PC-9 (cell line): ENCODE data around the gene ARHGEF28.

Experiments
- EZH2 ChIP-seq: fragments of 200-600 bp; sonication (generic); IDR thresholded peaks from 2 replicates; pipeline ENCODE4 v1.8.0; 2017; ENCODE audit warnings: antibody characterized with exemption, low read depth
- TF ChIP-seq, protein P1 (sequence below): fragments of 200-600 bp; sonication (generic); conservative IDR thresholded peaks from 2 replicates; pipeline ENCODE4 v1.6.1; 2017; ENCODE audit warnings: mixed run types, antibody characterized with exemption, mild to moderate bottlenecking, moderate library complexity

GRCh38 chr5:73799401-73799972, 173.5 kb downstream of the ARHGEF28 start:
- no peak for TF ChIP-seq EZH2
- TF ChIP-seq, protein P1, sequence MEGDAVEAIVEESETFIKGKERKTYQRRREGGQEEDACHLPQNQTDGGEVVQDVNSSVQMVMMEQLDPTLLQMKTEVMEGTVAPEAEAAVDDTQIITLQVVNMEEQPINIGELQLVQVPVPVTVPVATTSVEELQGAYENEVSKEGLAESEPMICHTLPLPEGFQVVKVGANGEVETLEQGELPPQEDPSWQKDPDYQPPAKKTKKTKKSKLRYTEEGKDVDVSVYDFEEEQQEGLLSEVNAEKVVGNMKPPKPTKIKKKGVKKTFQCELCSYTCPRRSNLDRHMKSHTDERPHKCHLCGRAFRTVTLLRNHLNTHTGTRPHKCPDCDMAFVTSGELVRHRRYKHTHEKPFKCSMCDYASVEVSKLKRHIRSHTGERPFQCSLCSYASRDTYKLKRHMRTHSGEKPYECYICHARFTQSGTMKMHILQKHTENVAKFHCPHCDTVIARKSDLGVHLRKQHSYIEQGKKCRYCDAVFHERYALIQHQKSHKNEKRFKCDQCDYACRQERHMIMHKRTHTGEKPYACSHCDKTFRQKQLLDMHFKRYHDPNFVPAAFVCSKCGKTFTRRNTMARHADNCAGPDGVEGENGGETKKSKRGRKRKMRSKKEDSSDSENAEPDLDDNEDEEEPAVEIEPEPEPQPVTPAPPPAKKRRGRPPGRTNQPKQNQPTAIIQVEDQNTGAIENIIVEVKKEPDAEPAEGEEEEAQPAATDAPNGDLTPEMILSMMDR: no peak
